Heart left ventricle (tissue), 16 donors: ENCODE results near the gene SLC39A9. TPM values are rescaled to one million over a fixed set of nuclear protein-coding genes. Genes with fewer than 3 reads are reported as not detected.

Experiments used
- ATAC-seq, 4 donors: fragments of 200-7000 bp; cut with Tn5 transposase; one replicate each; pipeline ENCODE4 v1.9.1; 2020 to 2022; ENCODE audit warnings: moderate library complexity in 4 of 4, mild to moderate bottlenecking in 3 of 4, moderate number of reproducible peaks in 1 of 4
- DNase-seq, 5 donors: peaks; one replicate each; pipeline ENCODE4 v3.0.0-alpha.2; 2020
- H3K27ac ChIP-seq, 12 donors: fragments of 200-600 bp; sonication (generic) in 4 of 12; one replicate each; pipeline versions ENCODE4 v1.5.0 to v1.8.0; 2016 to 2022; ENCODE audit warnings: mild to moderate bottlenecking in 2 of 12
- H3K27me3 ChIP-seq, 9 donors: fragments of 200-600 bp; sonication (generic) in 2 of 9; one replicate each; pipeline versions ENCODE4 v1.5.1 to v1.8.0; 2016 to 2022; ENCODE audit warnings: mild to moderate bottlenecking in 3 of 9
- H3K36me3 ChIP-seq, 9 donors: fragments of 200-600 bp; sonication (generic) in 2 of 9; one replicate each; pipeline versions ENCODE4 v1.5.0 to v1.8.0; 2018 to 2022; ENCODE audit warnings: mild to moderate bottlenecking in 2 of 9
- H3K4me1 ChIP-seq, 12 donors: fragments of 200-600 bp; sonication (generic) in 4 of 12; one replicate each; pipeline versions ENCODE4 v1.5.0 to v1.8.0; 2016 to 2022; ENCODE audit warnings: mild to moderate bottlenecking in 3 of 12
- H3K4me3 ChIP-seq, 12 donors: fragments of 200-600 bp; sonication (generic) in 4 of 12; one replicate each; pipeline versions ENCODE4 v1.5.0 to v1.8.0; 2017 to 2022; ENCODE audit warnings: mild to moderate bottlenecking in 9 of 12, moderate library complexity in 4 of 12
- H3K9me3 ChIP-seq, 12 donors: fragments of 200-600 bp; sonication (generic) in 4 of 12; one replicate each; pipeline versions ENCODE4 v1.5.0 to v1.8.0; 2016 to 2022; ENCODE audit warnings: mild to moderate bottlenecking in 1 of 12
- CTCF ChIP-seq, 12 donors: fragments of 200-600 bp; sonication (generic) in 4 of 12; IDR thresholded peaks; one replicate each; pipeline versions ENCODE4 v1.5.0 to v1.8.0; 2018 to 2022; ENCODE audit warnings: antibody characterized with exemption in 12 of 12, mild to moderate bottlenecking in 5 of 12
- POLR2A ChIP-seq, 2 donors: fragments of 450-650 bp; IDR thresholded peaks; one replicate each; pipeline ENCODE4 v1.6.1; 2017; ENCODE audit warnings: antibody characterized with exemption in 2 of 2, mild to moderate bottlenecking in 2 of 2, moderate library complexity in 2 of 2
- WGBS, 4 donors: extraction: QIAGEN DNeasy Blood & Tissue Kit in 2 of 4; methylation state at CpG; one replicate each; pipeline versions ENCODE4 v1.1.5 to v1.1.7; 2013 to 2018; 5-methylcytosine and 5-hydroxymethylcytosine counted together
- intact Hi-C, 10 donors: fragments of 100-400 bp; cut with DNase I; formaldehyde crosslinking; loops; one replicate each; pipeline versions ENCODE4 v1.11.1 to v1.14.2; 2022
- long read RNA-seq, 3 donors: library from polyadenylated mRNA; unstranded; transcript quantifications; one replicate each; pipeline ENCODE4 v2.0.0, GENCODE V29; 2020 to 2021
- polyA plus RNA-seq, 2 donors: library from polyadenylated mRNA; stranded (reverse); fragments of 200-250 nt; gene quantifications; one replicate each; pipeline ENCODE4 v1.2.3, GENCODE V29; 2013
- total RNA-seq, 9 donors: library from RNA; depleted of rRNA in 2 of 9; stranded (reverse); fragments of >200 nt in 2 of 9; fragmentation: NEBNext Ultra II Directional in 3 of 9; extraction: Animal tissue kit (Norgen Biotek cat#: 25700) in 3 of 9; gene quantifications; one replicate each; pipeline versions ENCODE4 v1.1.0 to v1.2.4, GENCODE V29; 2016 to 2023
- donor health status: ischemic (EF 13 %, LVEDD 7.1; RV severe dilation, severe dysfunction).
- donor health status: healthy with polysubstance abuse.
- donor health status: DM: no; HTN: yes; CAD: no.
- donor health status: DM: no; HTN: no; CAD: no.
- donor health status: ischemic (EF 25% LVEDD 6.9; RV normal size, moderate dysfunction).
- donor health status: ischemic (EF 25% LVEDD 5.7; RV mildly dilated, moderate dysfunction).
- donor health status: healthy.
- donor health status: DM: yes; HTN: yes; CAD: no.
- donor health status: ischemic (EF 35%, LVEDD 5.7; RV mildly dilated, moderate dysfunction).
- donor health status: nonischemic (EF 11% LVEDD 7.7; RV severe dilation, severe dysfunction).
- donor health status: DM: yes; HTN: yes; CAD: no.
- donor health status: PGD.
- donor health status: ischemic (EF 29% LVEDD 5.4; RV normal size, mild dysfunction).
- donor health status: nonischemic (EF 23%, LVEDD 6.1; RV moderate dilation, normal function).

SLC39A9 gene, protein sequence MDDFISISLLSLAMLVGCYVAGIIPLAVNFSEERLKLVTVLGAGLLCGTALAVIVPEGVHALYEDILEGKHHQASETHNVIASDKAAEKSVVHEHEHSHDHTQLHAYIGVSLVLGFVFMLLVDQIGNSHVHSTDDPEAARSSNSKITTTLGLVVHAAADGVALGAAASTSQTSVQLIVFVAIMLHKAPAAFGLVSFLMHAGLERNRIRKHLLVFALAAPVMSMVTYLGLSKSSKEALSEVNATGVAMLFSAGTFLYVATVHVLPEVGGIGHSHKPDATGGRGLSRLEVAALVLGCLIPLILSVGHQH
- total RNA-seq (10 to 100 TPM; 16.9 to 37.5 (median 25.5) TPM), polyA plus RNA-seq (10 to 100 TPM in 1 of 2 donors, 1 to 10 TPM in 1; 7.2 to 26.9 TPM)
- long read RNA-seq, donor 1, full-length matches to known transcripts: 5 of 9 reads
- long read RNA-seq, donor 1, partial matches to known transcripts: 0 of 9 reads
- long read RNA-seq, donor 1, other reads (novel, unspliced or antisense): 4 of 9 reads
- long read RNA-seq, donor 2, full-length matches to known transcripts: 37 of 46 reads
- long read RNA-seq, donor 2, partial matches to known transcripts: 1 of 46 reads
- long read RNA-seq, donor 2, other reads (novel, unspliced or antisense): 8 of 46 reads
- long read RNA-seq, donor 3, transcript SLC39A9-202 (7 exons, 3,560 nt): major isoform, 10 of 14 reads
- long read RNA-seq, donor 3, partial matches to known transcripts: 2 of 14 reads
- long read RNA-seq, donor 3, other reads (novel, unspliced or antisense): 1 of 14 reads

- peak within 1 kb of the TSS; percentile 81 to 97 (median 90) for H3K27ac ChIP-seq
- ATAC-seq (peak; percentile 97 to 98 (median 98)), DNase-seq (peak; percentile 96 to 97 (median 97))
- TF ChIP-seq POLR2A (IDR thresholded peaks at IDR 0.05) (peak in 1 of 2 donors; percentile 41), CTCF (IDR thresholded peaks at IDR 0.05) (peak in 1 of 12 donors; percentile 8)
- no peaks in the 10 kb centered on the region for H3K27me3 ChIP-seq
- intact Hi-C loops: loop anchor here in 3 of 10 donors (2.0 to 10.0 kb wide), 3 partner anchors 64 to 263 kb away; no protein-coding TSS in a partner anchor
- no peaks in the 10 kb centered on the region for H3K9me3 ChIP-seq
- H3K4me3 ChIP-seq: peak within 1 kb of the TSS; percentile 52 to 95 (median 80)
- WGBS, 4 donors: 0 to 1% (median 0%) methylated on average over 42 to 53 of the region's 53 CpGs
- H3K4me1 ChIP-seq: peaks cover 10 to 63% (median 45%) of the 10 kb centered on the region in 12 donors
- peaks cover 0 to 33% (median 31%) of the 10 kb centered on the region in 9 donors for H3K36me3 ChIP-seq
Observed at GRCh38 chr14:69398053-69398817, at the start of gene SLC39A9, which contains the start of gene ERH. Gene SLC39A9 (plus strand): TSS chr14:69398692. CDS start chr14:69399370, 678 bp downstream. Gene ERH (minus strand): TSS chr14:69398299. CDS start chr14:69398233, 66 bp downstream.

DNA sequence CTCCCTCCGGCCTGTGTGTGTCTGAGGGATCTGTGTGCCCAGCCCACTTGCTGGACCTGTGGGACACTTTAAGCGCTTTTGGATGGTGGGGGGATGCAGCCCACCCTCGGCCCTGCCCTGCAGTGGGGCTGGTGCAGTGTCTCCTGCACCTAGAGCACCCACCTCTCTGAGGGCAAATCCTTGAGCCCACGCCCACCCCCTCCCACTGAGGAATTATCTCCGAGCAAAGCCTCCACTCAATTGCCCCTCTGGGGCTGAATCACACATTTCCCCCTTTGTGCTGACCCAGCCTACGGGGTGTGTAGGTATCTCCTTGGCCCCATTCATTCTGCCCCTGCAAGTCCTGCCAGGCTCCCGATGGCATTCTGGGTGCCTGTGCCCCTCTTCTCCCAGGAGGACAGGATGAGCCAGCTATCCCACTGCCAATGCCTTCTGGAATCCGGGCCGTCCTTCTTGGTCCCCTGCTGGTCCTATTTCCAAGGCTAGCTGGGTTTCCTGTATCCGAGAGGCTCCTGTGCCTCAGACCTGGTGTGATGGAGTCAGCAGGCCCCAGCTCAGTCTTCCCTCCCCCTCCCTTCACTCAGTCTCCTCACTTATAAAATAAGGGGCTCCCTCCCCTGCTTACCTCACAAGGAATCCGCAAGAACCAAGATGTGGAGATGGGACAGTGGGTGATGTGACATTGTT lies 49.3 kb upstream of the SLC39A9 start:
- TF ChIP-seq POLR2A (IDR thresholded peaks at IDR 0.05) (no peak), CTCF (IDR thresholded peaks at IDR 0.05) (no peak)
- Histone ChIP-seq H3K36me3 (peaks cover 0 to 39% (median 21%) of the 10 kb centered on the region in 9 donors), H3K27ac (no peak overlapping the region), H3K27me3 (no peaks in the 10 kb centered on the region), H3K4me3 (no peak overlapping the region), H3K9me3 (no peaks in the 10 kb centered on the region), H3K4me1 (peaks cover 0 to 11% (median 0%) of the 10 kb centered on the region in 12 donors)
- WGBS, 4 donors: 78 to 92% (median 86%) methylated on average over 10 to 11 of the region's 11 CpGs
- DNase-seq (no peak), ATAC-seq (no peak)
- intact Hi-C loops: loop anchor here in 5 of 10 donors (5.0 to 10.0 kb wide), 4 partner anchors 84 to 107 kb away; partner anchors contain the start of gene GALNT16 (in 3 of the 5)

GRCh38 chr14:69350892-69351291 lies 47.6 kb upstream of the SLC39A9 start:
- DNase-seq (no peak), ATAC-seq (no peak)
- no peaks in the 10 kb centered on the region for H3K9me3 ChIP-seq
- no peak overlapping the region for H3K4me3 ChIP-seq
- WGBS, 4 donors: 74 to 81% (median 78%) methylated on average over 5 of the region's 5 CpGs
- peaks cover 0 to 39% (median 21%) of the 10 kb centered on the region in 9 donors for H3K36me3 ChIP-seq
- H3K27me3 ChIP-seq: no peaks in the 10 kb centered on the region
- no peak for TF ChIP-seq POLR2A (IDR thresholded peaks at IDR 0.05)
- TF ChIP-seq CTCF (IDR thresholded peaks at IDR 0.05): no peak
- intact Hi-C loops: loop anchor here in 1 of 10 donors (5.0 kb wide), 1 partner anchor 94 kb away; no protein-coding TSS in a partner anchor
- H3K4me1 ChIP-seq: peaks cover 0 to 23% (median 6%) of the 10 kb centered on the region in 12 donors
- no peak overlapping the region for H3K27ac ChIP-seq
